NCI-H1048 (cell line): ENCODE results near the gene TRMT1.

Experiments
- DNase-seq: peaks from one replicate; lab custom pipeline; 2025; lab: John Stamatoyannopoulos, UW

The TRMT1 gene

GRCh38 chr19:13122980-13123957 lies 6.7 kb upstream of the TRMT1 start:
- DNase-seq, result no peak

GRCh38 chr19:13122275-13122878 lies 5.8 kb upstream of the TRMT1 start:
- DNase-seq, result no peak

GRCh38 chr19:13121551-13122274 lies 5.2 kb upstream of the TRMT1 start:
- no peak for DNase-seq

- no peak for DNase-seq
Observed at GRCh38 chr19:13120817-13121216, 4.3 kb upstream of the TRMT1 start.

GRCh38 chr19:13120031-13120430 lies 3.5 kb upstream of the TRMT1 start:
- DNase-seq, result no peak

GRCh38 chr19:13119627-13120026 lies 3.1 kb upstream of the TRMT1 start:
- no peak for DNase-seq

GRCh38 chr19:13118424-13119193 lies 2.1 kb upstream of the TRMT1 start:
- DNase-seq, result no peak

GRCh38 chr19:13117772-13118423 lies 1.4 kb upstream of the TRMT1 start, which contains the start of gene NACC1:
Gene NACC1 (plus strand): TSS chr19:13118264. CDS start chr19:13135208, 16,944 bp downstream.
- DNase-seq, result peak; percentile 73

- no peak for DNase-seq
Observed at GRCh38 chr19:13117176-13117771, 734 bp upstream of the TRMT1 start.

GRCh38 chr19:13115936-13116281 lies 631 bp downstream of the TRMT1 start:
- DNase-seq, result no peak

- DNase-seq, result no peak
Observed at GRCh38 chr19:13112555-13112954, 4.0 kb downstream of the TRMT1 start.

GRCh38 chr19:13110099-13110610 lies 6.4 kb downstream of the TRMT1 start:
- DNase-seq, result no peak

GRCh38 chr19:13109361-13110098 lies 7.0 kb downstream of the TRMT1 start:
- no peak for DNase-seq

GRCh38 chr19:13104848-13105711 lies 11.5 kb downstream of the TRMT1 start:
- DNase-seq, result no peak

- no peak for DNase-seq
Observed at GRCh38 chr19:13104360-13104847, 12.1 kb downstream of the TRMT1 start.

GRCh38 chr19:13103581-13104359 lies 12.8 kb downstream of the TRMT1 start:
- no peak for DNase-seq

- no peak for DNase-seq
Observed at GRCh38 chr19:13102666-13103580, 13.6 kb downstream of the TRMT1 start, which contains the start of gene LYL1. Gene LYL1 (minus strand): TSS chr19:13102858. CDS start chr19:13101171, 1,687 bp downstream.
